GM23338 (cell line): Measurements from ENCODE around the gene BORCS8.

Experiments
- CREB1 ChIP-seq: fragments of 250-450 bp; sonication (Bioruptor Pico); IDR thresholded peaks from 2 replicates; pipeline ENCODE4 v1.5.0; 2020; ENCODE audit warnings: low read depth, mild to moderate bottlenecking, moderate library complexity
- CTCF ChIP-seq, 2 experiments: fragments of 200-600 bp in 1 of 2; sonication (generic) in 1 of 2; conservative IDR thresholded peaks; 2 replicates each; pipeline versions ENCODE4 v1.5.1 to v1.6.1; 2016 to 2017; ENCODE audit warnings: antibody characterized with exemption in 2 of 2, low read depth in 2 of 2, mild to moderate bottlenecking in 2 of 2, moderate library complexity in 1 of 2
- EZH2 ChIP-seq: fragments of 200-600 bp; sonication (generic); IDR thresholded peaks from one replicate; pipeline ENCODE4 v1.8.0; 2017; ENCODE audit warnings: antibody characterized with exemption, mild to moderate bottlenecking, low read depth; ENCODE audit not compliant: unreplicated experiment
- REST ChIP-seq: IDR thresholded peaks from one replicate; pipeline ENCODE4 v1.6.1; 2018; ENCODE audit warnings: antibody characterized with exemption; ENCODE audit not compliant: unreplicated experiment
- ZNF331 ChIP-seq: fragments of 250-450 bp; sonication (Bioruptor Pico); IDR thresholded peaks from 2 replicates; pipeline ENCODE4 v1.5.0; 2020; ENCODE audit warnings: low read depth, mild to moderate bottlenecking, moderate library complexity

DNA sequence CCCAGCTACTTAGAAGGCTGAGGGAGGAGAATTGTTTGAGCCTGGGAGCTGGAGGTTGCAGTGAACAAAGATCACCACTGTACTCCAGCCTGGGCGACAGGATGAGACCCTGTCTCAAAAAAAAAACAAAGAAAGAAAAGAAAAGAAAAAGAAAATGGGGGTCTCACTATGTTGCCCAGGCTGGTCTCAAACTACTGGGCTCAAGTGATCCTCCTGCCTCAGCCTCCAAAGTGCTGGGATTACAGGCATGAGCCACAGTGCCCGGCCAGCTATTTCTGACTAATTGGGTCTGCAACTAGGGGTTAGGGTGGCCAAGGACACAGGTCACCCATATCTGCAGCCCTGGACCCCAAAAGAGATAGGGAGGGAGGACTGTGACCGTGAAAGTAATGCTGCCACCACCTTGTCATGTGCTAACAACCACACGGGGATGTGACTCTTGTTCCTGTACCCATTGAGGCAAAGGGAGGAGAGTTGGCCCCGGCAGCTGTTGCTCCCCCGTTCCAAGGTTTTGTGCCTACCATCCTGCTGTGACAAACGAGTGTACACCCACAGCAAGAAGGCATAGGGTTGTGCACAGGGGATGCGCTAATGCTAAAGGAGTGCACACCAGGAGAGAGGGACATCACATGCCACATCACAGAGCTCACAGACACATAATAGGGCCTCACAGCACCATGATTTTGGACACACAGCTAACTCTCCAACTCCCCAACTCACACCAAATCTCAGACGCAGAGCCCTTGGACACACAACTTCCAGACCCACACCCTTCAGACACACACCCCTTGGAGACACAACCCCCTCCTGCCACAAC lies 22.5 kb downstream of the BORCS8 start:
- TF ChIP-seq CREB1 = no peak
- no peak for TF ChIP-seq CTCF (conservative IDR thresholded peaks at IDR 0.05; ENCODE audit: low read depth in 2 of 2)
- no peak for TF ChIP-seq EZH2
- TF ChIP-seq ZNF331 (CRISPR knock-in tag) = no peak
- TF ChIP-seq REST = no peak
